Liver (tissue), 9 donors: Measurements from ENCODE around the gene ZNF813. TPM values are rescaled to one million over a fixed set of nuclear protein-coding genes. Genes with fewer than 3 reads are reported as not detected.
"Not testable (repeated sequence)": the region's sequence is repeated elsewhere in the genome, so short reads cannot be mapped to it uniquely, and the experiment has no call there.

Source experiments
- DNase-seq: peaks from one replicate; pipeline ENCODE4 v3.0.0-alpha.2; 2017; ENCODE audit warnings: low spot score
- H3K27ac ChIP-seq, 2 donors: one replicate each; pipeline ENCODE4 v1.7.0; 2013; ENCODE audit warnings: inconsistent platforms in 2 of 2, low read length in 2 of 2, control low read depth in 1 of 2, low read depth in 1 of 2, mild to moderate bottlenecking in 1 of 2
- H3K27me3 ChIP-seq, 4 donors: one replicate each; pipeline versions ENCODE4 v1.6.1 to v1.7.0; 2013; ENCODE audit warnings: low read length in 3 of 4, inconsistent platforms in 1 of 4, mild to moderate bottlenecking in 1 of 4, moderate library complexity in 1 of 4; ENCODE audit not compliant: control insufficient read depth in 4 of 4, insufficient read depth in 4 of 4
- H3K36me3 ChIP-seq, 4 donors: one replicate each; pipeline versions ENCODE4 v1.6.1 to v1.7.0; 2013; ENCODE audit warnings: low read length in 3 of 4, mild to moderate bottlenecking in 3 of 4, low read depth in 1 of 4, moderate library complexity in 1 of 4; ENCODE audit not compliant: control insufficient read depth in 4 of 4, insufficient read depth in 3 of 4
- H3K4me1 ChIP-seq, 4 donors: one replicate each; pipeline versions ENCODE4 v1.6.1 to v1.7.0; 2013; ENCODE audit warnings: low read length in 3 of 4, mild to moderate bottlenecking in 3 of 4, moderate library complexity in 1 of 4; ENCODE audit not compliant: control insufficient read depth in 4 of 4, insufficient read depth in 4 of 4
- H3K4me3 ChIP-seq, 3 donors: one replicate each; pipeline versions ENCODE4 v1.6.1 to v1.7.0; 2013; ENCODE audit warnings: low read length in 3 of 3, control low read depth in 1 of 3, low read depth in 1 of 3, mild to moderate bottlenecking in 1 of 3
- H3K9ac ChIP-seq, 2 donors: one replicate each; pipeline ENCODE4 v1.7.0; 2013; ENCODE audit warnings: low read length in 2 of 2, mild to moderate bottlenecking in 2 of 2, moderate library complexity in 2 of 2, control low read depth in 1 of 2, low read depth in 1 of 2
- H3K9me3 ChIP-seq, 4 donors: one replicate each; pipeline versions ENCODE4 v1.6.1 to v1.7.0; 2013; ENCODE audit warnings: low read length in 3 of 4; ENCODE audit not compliant: control insufficient read depth in 4 of 4
- GABPA ChIP-seq, 2 donors: IDR thresholded peaks in 1 of 2; conservative IDR thresholded peaks in 1 of 2; 2 replicates each; pipeline ENCODE4 v1.6.1; 2016; ENCODE audit warnings: antibody characterized with exemption in 2 of 2, mild to moderate bottlenecking in 1 of 2, moderate library complexity in 1 of 2
- WGBS: extraction: QIAGEN DNeasy Blood & Tissue Kit; methylation state at CpG from one replicate; pipeline ENCODE4 v1.1.7; 2013; 5-methylcytosine and 5-hydroxymethylcytosine counted together
- polyA plus RNA-seq, 2 donors: library from polyadenylated mRNA; stranded (reverse) in 1 of 2; unstranded in 1 of 2; fragments of 200-250 nt in 1 of 2; fragments of >200 nt in 1 of 2; fragmentation: Nextera tagmentation in 1 of 2; extraction: Ambion mirVana in 1 of 2; gene quantifications; one replicate each; pipeline versions ENCODE4 v1.2.1 to v1.2.3, GENCODE V29; 2013 to 2015
- total RNA-seq, 2 donors: library from RNA; depleted of rRNA; stranded (reverse); fragments of >200 nt; gene quantifications; one replicate each; pipeline ENCODE4 v1.2.3, GENCODE V29; 2014
- TF ChIP-seq, protein P1 (sequence below): IDR thresholded peaks from 2 replicates; pipeline ENCODE4 v1.6.1; 2016; ENCODE audit warnings: antibody characterized with exemption
- TF ChIP-seq, protein P2 (sequence below): fragments of 150-350 bp; IDR thresholded peaks from 2 replicates; pipeline ENCODE4 v1.5.1; 2017; ENCODE audit warnings: improper control_type of control experiment, low read depth, low read length; ENCODE audit not compliant: missing input control
- donor health status: healthy.
- donor health status: healthy.
- donor health status: healthy.
- donor health status: healthy.
- donor health status: healthy.

Gene ZNF813
- total and polyA plus RNA-seq, 4 donors, result 0.35 to 4.1 (median 1.2) TPM

DNA sequence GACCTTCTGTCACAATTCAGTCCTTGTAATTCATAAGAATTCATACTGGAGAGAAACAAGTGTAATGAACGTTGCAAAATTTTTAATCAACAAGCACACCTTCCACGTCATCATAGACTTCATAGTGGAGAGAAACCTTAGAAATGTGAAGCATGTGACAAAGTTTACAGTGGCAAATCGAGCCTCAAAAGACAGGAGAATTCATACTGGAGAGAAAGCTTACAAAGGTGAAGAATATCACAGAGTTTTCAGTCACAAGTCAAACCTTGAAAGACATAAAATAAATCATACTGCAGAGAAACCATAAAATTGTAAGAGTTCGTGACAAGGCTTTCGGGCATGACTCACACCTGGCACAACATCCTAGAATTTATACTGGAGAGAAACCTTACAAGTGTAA lies 24.6 kb downstream of the ZNF813 start:
- H3K27ac ChIP-seq, result no peak overlapping the region
- peaks cover 3 to 4% (median 3%) of the 10 kb centered on the region in 4 donors for H3K36me3 ChIP-seq
- no peak for DNase-seq
- no peaks in the 10 kb centered on the region for H3K27me3 ChIP-seq
- peaks cover 19 to 48% (median 22%) of the 10 kb centered on the region in 4 donors for H3K9me3 ChIP-seq
- no peak overlapping the region for H3K9ac ChIP-seq
- H3K4me1 ChIP-seq, result no peaks in the 10 kb centered on the region
- TF ChIP-seq GABPA (IDR thresholded peaks at IDR 0.05 in 1 of 2, conservative IDR thresholded peaks at IDR 0.05 in 1 of 2), result no peak
- TF ChIP-seq, protein P1, sequence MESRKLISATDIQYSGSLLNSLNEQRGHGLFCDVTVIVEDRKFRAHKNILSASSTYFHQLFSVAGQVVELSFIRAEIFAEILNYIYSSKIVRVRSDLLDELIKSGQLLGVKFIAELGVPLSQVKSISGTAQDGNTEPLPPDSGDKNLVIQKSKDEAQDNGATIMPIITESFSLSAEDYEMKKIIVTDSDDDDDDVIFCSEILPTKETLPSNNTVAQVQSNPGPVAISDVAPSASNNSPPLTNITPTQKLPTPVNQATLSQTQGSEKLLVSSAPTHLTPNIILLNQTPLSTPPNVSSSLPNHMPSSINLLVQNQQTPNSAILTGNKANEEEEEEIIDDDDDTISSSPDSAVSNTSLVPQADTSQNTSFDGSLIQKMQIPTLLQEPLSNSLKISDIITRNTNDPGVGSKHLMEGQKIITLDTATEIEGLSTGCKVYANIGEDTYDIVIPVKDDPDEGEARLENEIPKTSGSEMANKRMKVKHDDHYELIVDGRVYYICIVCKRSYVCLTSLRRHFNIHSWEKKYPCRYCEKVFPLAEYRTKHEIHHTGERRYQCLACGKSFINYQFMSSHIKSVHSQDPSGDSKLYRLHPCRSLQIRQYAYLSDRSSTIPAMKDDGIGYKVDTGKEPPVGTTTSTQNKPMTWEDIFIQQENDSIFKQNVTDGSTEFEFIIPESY, result no peak
- TF ChIP-seq, protein P2, sequence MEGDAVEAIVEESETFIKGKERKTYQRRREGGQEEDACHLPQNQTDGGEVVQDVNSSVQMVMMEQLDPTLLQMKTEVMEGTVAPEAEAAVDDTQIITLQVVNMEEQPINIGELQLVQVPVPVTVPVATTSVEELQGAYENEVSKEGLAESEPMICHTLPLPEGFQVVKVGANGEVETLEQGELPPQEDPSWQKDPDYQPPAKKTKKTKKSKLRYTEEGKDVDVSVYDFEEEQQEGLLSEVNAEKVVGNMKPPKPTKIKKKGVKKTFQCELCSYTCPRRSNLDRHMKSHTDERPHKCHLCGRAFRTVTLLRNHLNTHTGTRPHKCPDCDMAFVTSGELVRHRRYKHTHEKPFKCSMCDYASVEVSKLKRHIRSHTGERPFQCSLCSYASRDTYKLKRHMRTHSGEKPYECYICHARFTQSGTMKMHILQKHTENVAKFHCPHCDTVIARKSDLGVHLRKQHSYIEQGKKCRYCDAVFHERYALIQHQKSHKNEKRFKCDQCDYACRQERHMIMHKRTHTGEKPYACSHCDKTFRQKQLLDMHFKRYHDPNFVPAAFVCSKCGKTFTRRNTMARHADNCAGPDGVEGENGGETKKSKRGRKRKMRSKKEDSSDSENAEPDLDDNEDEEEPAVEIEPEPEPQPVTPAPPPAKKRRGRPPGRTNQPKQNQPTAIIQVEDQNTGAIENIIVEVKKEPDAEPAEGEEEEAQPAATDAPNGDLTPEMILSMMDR, result no peak
- 92% methylated on average over 5 of the region's 5 CpGs for WGBS
- H3K4me3 ChIP-seq, result no peak overlapping the region

DNA sequence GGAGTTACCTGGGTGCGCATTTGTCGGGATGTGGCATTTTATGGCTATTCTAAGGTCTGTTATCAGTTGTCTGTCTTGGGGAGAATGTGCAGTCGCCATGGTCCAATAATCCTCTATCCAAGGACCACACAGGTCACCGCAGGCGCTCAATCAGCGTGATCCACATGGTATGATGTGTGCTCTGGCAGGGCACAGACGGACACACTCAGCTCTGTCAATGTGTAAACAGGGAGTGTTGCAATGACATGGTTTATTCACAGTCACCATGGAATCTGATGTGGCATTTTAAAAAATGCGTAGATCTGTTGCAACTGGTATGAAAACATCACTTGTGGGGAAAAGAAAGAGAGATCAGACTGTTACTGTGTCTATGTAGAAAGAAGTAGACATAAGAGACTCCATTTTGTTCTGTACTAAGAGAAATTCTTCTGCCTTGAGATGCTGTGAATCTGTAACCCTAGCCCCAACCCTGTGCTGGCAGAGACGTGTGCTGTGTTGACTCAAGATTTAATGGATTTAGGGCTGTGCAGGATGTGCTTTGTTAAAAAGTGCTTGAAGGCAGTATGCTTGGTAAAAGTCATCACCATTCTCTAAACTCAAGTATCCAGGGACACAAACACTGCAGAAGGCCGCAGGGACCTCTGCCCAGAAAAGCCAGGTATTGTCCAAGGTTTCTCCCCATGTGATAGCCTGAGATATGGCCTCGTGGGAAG lies 29.9 kb downstream of the ZNF813 start:
- H3K9me3 ChIP-seq, result peaks cover 9 to 20% (median 12%) of the 10 kb centered on the region in 4 donors
- H3K9ac ChIP-seq, H3K4me1 ChIP-seq, H3K27ac ChIP-seq, DNase-seq, H3K27me3 ChIP-seq, H3K4me3 ChIP-seq, H3K36me3 ChIP-seq: not testable (repeated sequence)
- 36% methylated on average over 11 of the region's 11 CpGs for WGBS

DNA sequence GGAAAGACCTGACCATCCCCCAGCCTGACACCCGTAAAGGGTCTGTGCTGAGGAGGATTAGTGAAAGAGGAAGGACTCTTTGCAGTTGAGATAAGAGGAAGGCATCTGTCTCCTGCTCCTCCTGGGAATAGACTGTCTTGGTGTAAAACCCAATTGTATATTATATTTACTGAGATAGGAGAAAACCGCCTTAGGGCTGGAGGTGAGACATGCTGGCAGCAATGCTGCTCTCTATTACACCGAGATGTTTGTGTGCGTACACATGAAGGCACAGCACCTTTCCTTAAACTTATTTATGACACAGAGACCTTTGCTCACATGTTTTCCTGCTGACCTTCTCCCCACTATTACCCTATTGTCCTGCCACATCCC lies 30.5 kb downstream of the ZNF813 start:
- H3K9ac ChIP-seq, H3K4me3 ChIP-seq, H3K27me3 ChIP-seq, DNase-seq, H3K36me3 ChIP-seq, H3K4me1 ChIP-seq, H3K27ac ChIP-seq: not testable (repeated sequence)
- WGBS, result 56% methylated on average over 4 of the region's 4 CpGs
- H3K9me3 ChIP-seq, result peaks cover 3 to 15% (median 7%) of the 10 kb centered on the region in 4 donors

DNA sequence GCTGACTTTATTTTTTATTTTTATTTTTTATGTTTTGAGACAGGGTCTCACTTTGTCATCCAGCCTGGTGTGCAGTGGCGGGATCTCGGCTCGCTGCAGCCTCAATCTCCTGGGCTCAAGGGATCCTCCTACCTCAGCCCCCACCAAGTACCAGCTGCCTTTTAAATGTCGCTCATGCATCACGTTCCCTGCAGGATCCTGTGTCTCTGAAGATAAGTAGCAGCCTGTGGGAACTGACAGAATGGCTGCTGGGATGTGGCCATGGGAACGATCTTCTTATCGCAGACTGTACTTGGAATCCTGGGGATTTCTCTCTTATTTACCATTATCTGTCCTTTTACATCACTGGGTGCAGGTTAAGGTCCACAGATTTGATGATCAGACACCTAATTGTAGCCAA lies 35.6 kb downstream of the ZNF813 start:
- not testable (repeated sequence) for H3K4me1 ChIP-seq, H3K4me3 ChIP-seq, H3K27me3 ChIP-seq, H3K36me3 ChIP-seq, H3K9me3 ChIP-seq, DNase-seq, H3K9ac ChIP-seq, H3K27ac ChIP-seq
- 30% methylated on average over 7 of the region's 7 CpGs for WGBS

DNA sequence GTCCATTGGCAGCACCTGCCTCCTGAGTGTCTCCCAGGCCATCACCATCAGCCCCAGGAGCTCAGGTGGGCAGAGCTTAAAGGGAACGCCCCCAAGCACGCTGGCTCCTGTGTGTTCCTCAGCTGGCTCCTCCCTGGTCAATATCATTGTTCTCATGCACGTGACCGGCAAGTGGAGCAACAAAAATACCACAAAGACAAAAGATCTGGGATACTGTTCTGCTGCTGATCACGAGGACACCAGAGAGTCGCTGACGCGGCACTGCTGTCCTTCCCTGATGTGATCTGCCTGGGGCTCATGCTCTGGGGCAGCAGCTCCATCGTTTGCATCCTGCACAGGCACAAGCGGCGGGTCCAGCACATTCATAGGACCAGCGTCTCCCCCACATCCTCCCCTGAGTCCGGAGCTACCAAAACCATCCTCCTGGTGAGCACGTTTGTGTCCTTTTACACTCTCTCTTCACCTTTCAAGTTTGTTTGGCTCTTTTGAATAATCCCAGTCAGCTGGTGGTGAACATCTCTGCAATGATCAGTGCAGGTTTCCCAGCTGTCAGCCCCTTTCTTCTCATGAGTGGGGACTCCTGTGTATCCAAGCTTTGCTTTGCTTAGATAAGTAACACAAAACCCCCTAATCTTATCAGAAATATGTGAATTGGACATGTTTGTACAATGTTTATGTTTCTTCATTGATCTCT lies 36.3 kb downstream of the ZNF813 start:
- 8% methylated on average over 12 of the region's 14 CpGs for WGBS
- not testable (repeated sequence) for H3K4me3 ChIP-seq

DNA sequence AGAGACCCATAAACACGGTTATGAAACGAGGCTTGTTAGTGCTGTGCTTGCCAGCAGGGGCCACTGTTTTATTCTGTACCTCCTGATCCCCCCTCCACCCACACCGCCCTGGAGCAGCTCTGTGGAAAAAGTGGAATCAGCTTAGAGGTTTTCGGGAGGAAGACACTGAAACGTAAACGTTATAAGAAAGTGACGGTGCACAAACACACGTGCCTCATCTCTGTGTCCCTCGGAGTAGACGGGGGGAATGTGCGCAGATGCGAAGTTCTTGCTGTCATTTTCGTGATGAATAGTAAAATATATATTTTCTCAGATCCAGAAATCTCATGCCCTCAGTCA lies 36.8 kb downstream of the ZNF813 start:
- WGBS, result 20% methylated on average over 13 of the region's 13 CpGs
- not testable (repeated sequence) for DNase-seq, H3K4me1 ChIP-seq, H3K36me3 ChIP-seq, H3K27me3 ChIP-seq, H3K27ac ChIP-seq, H3K9ac ChIP-seq, H3K4me3 ChIP-seq
- H3K9me3 ChIP-seq, result peaks cover 0 to 15% (median 10%) of the 10 kb centered on the region in 4 donors

More for the DNA sequence above, 36.3 kb downstream of the ZNF813 start:
- DNase-seq, H3K4me1 ChIP-seq, H3K9ac ChIP-seq, H3K27me3 ChIP-seq, H3K36me3 ChIP-seq, H3K27ac ChIP-seq: not testable (repeated sequence)
- peaks cover 0 to 12% (median 7%) of the 10 kb centered on the region in 4 donors for H3K9me3 ChIP-seq
